Esophagus muscularis mucosa (tissue), 4 donors: ENCODE data around the gene MICU1. TPM values are rescaled to one million over a fixed set of nuclear protein-coding genes. Genes with fewer than 3 reads are reported as not detected.

Source experiments
- DNase-seq: peaks from one replicate; pipeline ENCODE4 v3.0.0-alpha.2; 2017; ENCODE audit errors: extremely low spot score
- H3K27ac ChIP-seq, 4 donors: fragments of 200-600 bp; sonication (generic); replicated peaks in 1 of 4; 1 replicate in 3 of 4; 2 replicates in 1 of 4; pipeline ENCODE4 v1.5.1; 2016 to 2019; ENCODE audit warnings: mild to moderate bottlenecking in 1 of 4
- H3K27me3 ChIP-seq, 4 donors: fragments of 200-600 bp; sonication (generic); one replicate each; pipeline versions ENCODE4 v1.5.1 to v1.6.0; 2016 to 2019
- H3K36me3 ChIP-seq, 4 donors: fragments of 200-600 bp; sonication (generic); one replicate each; pipeline ENCODE4 v1.5.1; 2016 to 2019
- H3K4me1 ChIP-seq, 4 donors: fragments of 200-600 bp; sonication (generic); one replicate each; pipeline ENCODE4 v1.5.1; 2016 to 2019
- H3K4me3 ChIP-seq, 4 donors: fragments of 200-600 bp; sonication (generic); 1 replicate in 2 of 4; 2 replicates in 2 of 4; pipeline ENCODE4 v1.5.1; 2016 to 2019; ENCODE audit warnings: mild to moderate bottlenecking in 4 of 4, moderate library complexity in 1 of 4
- H3K9me3 ChIP-seq, 4 donors: fragments of 200-600 bp; sonication (generic); 1 replicate in 3 of 4; 2 replicates in 1 of 4; pipeline ENCODE4 v1.5.1; 2016 to 2019
- CTCF ChIP-seq, 3 experiments: fragments of 200-600 bp in 2 of 3; fragments of 450-650 bp in 1 of 3; sonication (generic) in 2 of 3; IDR thresholded peaks; one replicate each; pipeline ENCODE4 v1.5.1; 2017 to 2019; ENCODE audit warnings: antibody characterized with exemption in 3 of 3, mild to moderate bottlenecking in 2 of 3, moderate library complexity in 1 of 3
- EP300 ChIP-seq: sonication (generic); formaldehyde crosslinking; IDR thresholded peaks from one replicate; pipeline ENCODE4 v1.6.1; 2017; ENCODE audit warnings: antibody characterized with exemption
- POLR2A ChIP-seq: fragments of 450-650 bp; IDR thresholded peaks from one replicate; pipeline ENCODE4 v1.6.1; 2017; ENCODE audit warnings: antibody characterized with exemption, moderate library complexity, mild to moderate bottlenecking, low read depth
- POLR2AphosphoS5 ChIP-seq, 2 donors: sonication (generic); formaldehyde crosslinking; IDR thresholded peaks; one replicate each; pipeline ENCODE4 v1.6.1; 2017; ENCODE audit warnings: antibody characterized with exemption in 2 of 2
- WGBS: methylation state at CpG from one replicate; pipeline ENCODE4 v1.1.5; 2018; 5-methylcytosine and 5-hydroxymethylcytosine counted together
- intact Hi-C: fragments of 100-400 bp; cut with DNase I; formaldehyde crosslinking; loops from one replicate; pipeline ENCODE4 v1.15.1; 2023
- total RNA-seq, 4 donors: library from RNA; depleted of rRNA; stranded (reverse); fragments of >200 nt; gene quantifications; one replicate each; pipeline versions ENCODE4 v1.1.0 to v1.2.1, GENCODE V29; 2016

MICU1 gene
- total RNA-seq, 4 donors from 2014 or later = 31.6 to 39.7 (median 35.0) TPM

DNA sequence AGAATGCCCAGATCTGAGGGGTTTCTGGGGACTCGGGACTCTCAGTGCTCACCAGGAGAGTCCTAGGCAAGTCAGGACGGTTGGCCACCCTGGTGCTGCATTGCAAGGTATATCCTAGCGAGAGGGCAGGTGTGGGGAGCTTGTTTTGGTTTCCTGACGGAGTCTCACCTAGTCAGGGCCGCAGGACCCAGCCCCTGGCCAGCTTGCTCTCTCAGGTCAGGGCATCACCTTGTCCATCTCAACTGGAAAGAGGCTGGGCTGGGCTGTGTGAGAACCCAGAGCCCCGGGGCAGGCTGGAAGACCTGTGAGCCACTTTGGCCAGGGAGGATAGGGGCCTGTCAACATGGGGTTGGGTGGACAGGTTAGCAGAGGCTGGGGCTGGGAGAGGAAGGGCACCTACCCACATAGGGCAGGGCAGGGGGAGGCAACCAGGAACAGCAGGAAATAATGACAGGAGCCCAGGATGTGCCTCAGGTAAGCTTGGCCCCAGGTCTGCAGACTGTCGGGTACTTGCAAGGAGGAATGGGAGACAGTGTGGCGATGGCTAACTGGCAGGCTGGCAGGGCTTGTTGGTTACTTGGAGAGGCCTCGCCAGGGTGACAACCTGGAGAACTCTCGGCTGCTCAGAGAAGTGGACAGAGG lies 302.6 kb downstream of the MICU1 start:
- H3K9me3 ChIP-seq = no peaks in the 10 kb centered on the region
- TF ChIP-seq CTCF (IDR thresholded peaks at IDR 0.05) = no peak
- no peak for TF ChIP-seq POLR2A
- no peak for TF ChIP-seq POLR2AphosphoS5 (IDR thresholded peaks at IDR 0.05)
- TF ChIP-seq EP300 = no peak
- no peak overlapping the region for H3K4me3 ChIP-seq
- no peaks in the 10 kb centered on the region for H3K36me3 ChIP-seq
- no peak overlapping the region for H3K27ac ChIP-seq
- H3K27me3 ChIP-seq = no peaks in the 10 kb centered on the region
- intact Hi-C loops = no loop called here
- peaks cover 60 to 84% (median 68%) of the 10 kb centered on the region in 4 donors for H3K4me1 ChIP-seq
- no peak for DNase-seq
- WGBS = 92% methylated on average over 7 of the region's 10 CpGs

- intact Hi-C loops = no loop called here
- WGBS = 100% methylated on average over 7 of the region's 16 CpGs
- DNase-seq = no peak
- no peak overlapping the region for H3K27ac ChIP-seq
- no peaks in the 10 kb centered on the region for H3K9me3 ChIP-seq
- no peaks in the 10 kb centered on the region for H3K36me3 ChIP-seq
- no peak for TF ChIP-seq POLR2AphosphoS5 (IDR thresholded peaks at IDR 0.05)
- no peak for TF ChIP-seq POLR2A
- no peak for TF ChIP-seq CTCF (IDR thresholded peaks at IDR 0.05)
- no peak overlapping the region for H3K4me3 ChIP-seq
- H3K4me1 ChIP-seq = peaks cover 57 to 84% (median 68%) of the 10 kb centered on the region in 4 donors
- H3K27me3 ChIP-seq = no peaks in the 10 kb centered on the region
These were observed 303.4 kb downstream of the MICU1 start for GRCh38 chr10:72322280-72323058.

- Histone ChIP-seq H3K36me3 (no peaks in the 10 kb centered on the region), H3K9me3 (no peaks in the 10 kb centered on the region), H3K27me3 (no peaks in the 10 kb centered on the region), H3K4me1 (peaks cover 57 to 87% (median 70%) of the 10 kb centered on the region in 4 donors), H3K27ac (peak overlapping the region in 1 of 4 donors; percentile 2), H3K4me3 (no peak overlapping the region)
- intact Hi-C loops = no loop called here
- TF ChIP-seq CTCF (IDR thresholded peaks at IDR 0.05) (no peak), POLR2A (no peak)
- DNase-seq = no peak
- WGBS = 90% methylated on average over 2 of the region's 3 CpGs
These were observed 303.9 kb downstream of the MICU1 start for GRCh38 chr10:72322030-72322279.

GRCh38 chr10:72321248-72322029 lies 304.4 kb downstream of the MICU1 start:
- no peak for TF ChIP-seq POLR2AphosphoS5 (IDR thresholded peaks at IDR 0.05)
- no peak for TF ChIP-seq CTCF (IDR thresholded peaks at IDR 0.05)
- no peak for TF ChIP-seq EP300
- no peak for TF ChIP-seq POLR2A
- Histone ChIP-seq H3K4me1 (peaks cover 62 to 89% (median 75%) of the 10 kb centered on the region in 4 donors), H3K9me3 (no peaks in the 10 kb centered on the region), H3K27me3 (no peaks in the 10 kb centered on the region), H3K27ac (peak overlapping the region; percentile 82 to 88 (median 84)), H3K36me3 (no peaks in the 10 kb centered on the region), H3K4me3 (no peak overlapping the region)
- intact Hi-C loops = no loop called here
- no peak for DNase-seq
- WGBS = 73% methylated on average over 13 of the region's 13 CpGs
